Measurements from ENCODE around the gene KCTD19.
A peak's percentile ranks its signal among the peaks of the same experiment; 100 is the strongest.
"Not testable (repeated sequence)": the region's sequence is repeated elsewhere in the genome, so short reads cannot be mapped to it uniquely, and the experiment has no call there.

The KCTD19 gene

DNA sequence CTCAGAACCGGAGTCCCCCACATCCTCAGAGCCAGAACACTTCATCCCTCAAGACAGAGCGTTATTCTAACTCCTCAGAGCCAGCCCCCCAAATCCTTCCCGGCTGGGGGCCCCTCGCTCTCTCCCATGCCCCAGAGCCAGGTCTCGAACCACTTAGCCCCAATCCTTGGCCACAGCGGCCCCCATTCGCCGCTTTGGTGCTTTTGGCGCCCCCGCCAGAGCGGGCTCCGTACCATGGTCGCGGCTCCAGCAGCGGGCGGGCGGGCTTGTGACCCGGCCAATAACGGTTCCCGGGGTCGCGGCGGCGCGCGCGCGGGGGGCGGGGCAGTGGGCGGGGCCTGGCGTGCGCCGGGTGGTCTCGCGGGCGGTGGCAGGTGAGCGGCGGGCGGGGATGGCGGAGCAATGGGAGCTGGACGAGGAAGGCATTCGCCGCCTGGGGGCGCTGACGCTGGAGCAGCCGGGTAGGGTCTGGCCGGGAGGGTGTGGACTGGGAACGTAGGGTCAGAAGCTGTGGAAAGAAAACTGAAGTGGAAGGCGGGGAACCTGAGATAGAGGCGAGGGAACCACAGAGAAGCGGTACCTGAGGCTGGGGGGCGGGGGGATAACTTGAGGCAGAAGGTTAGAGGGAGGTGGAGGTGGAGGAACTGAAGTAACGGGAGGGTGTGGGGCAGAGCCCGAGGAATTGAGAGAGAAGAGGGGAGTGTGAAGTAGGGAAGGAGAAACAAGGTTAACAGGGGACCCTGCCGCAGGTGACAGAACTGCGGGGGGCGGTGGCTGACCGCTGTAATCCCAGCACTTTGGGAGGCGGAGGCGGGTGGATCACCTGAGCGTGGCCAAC is at the start of gene KCTD19, which contains the start of gene LRRC36:
KCTD19 (minus strand) TSS at position 270 of the 838 bp plus-strand sequence; CDS start at position 236, 34 bp downstream.
LRRC36 (plus strand) TSS at position 344 of the 838 bp plus-strand sequence; CDS start at position 392, 48 bp downstream.
- peak; percentile 14 for DNase-seq

DNA sequence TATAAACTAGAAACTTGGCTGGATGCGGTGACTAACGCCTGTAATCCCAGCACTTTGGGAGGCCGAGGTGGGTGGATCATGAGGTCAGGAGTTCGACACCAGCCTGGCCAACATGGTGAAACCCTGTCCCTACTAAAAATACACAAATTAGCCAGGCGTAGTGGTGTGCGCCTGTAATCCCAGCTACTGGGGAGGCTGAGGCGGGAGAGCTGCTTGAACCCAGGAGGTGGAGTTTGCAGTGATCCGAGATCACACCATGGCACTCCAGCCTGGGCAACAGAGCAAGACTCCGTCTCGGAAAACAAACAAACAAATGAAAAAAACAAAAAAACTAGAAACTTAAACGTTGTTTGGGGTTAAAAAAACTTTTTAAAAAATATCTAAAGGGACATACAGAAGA is 49.5 kb upstream of the KCTD19 start:
- DNase-seq, result not testable (repeated sequence)

DNA sequence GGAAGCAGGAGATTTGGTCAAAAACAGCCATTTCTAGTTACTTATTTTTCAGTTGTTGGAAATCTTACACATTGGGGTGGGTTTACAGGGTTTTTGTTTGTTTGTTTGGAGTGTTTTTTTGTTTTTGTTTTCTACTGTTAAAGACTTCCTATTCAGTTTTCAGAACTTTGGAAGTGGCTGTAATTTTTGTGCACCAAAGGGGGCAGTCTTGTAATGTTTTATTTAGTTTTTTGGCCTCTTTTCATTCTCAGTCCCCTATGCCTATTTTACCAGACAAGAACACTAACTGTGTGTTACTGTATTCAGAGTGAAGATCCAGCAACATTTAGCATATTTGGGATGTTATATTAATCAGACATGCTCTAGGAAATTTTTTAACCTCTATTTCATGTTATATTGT is 46.1 kb upstream of the KCTD19 start:
- no peak for DNase-seq

DNA sequence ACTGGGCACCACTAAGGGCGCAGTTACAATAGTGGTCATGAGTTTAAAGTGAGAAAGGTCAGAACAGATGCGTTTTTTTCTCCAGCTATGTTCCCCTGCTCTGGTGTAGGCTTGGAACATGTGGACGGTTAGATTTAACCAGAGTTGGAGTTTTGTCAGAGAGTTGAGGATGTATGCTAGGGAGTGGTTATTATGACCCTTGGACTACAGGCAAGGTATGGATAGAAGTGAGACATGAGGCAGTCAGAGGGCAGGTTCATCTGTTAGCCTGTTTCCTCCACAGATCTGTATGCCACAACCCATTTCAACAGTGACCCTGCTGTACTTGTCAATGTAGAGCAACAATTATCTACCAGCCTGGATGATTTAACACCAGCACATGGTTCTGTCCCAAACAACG is 44.1 kb upstream of the KCTD19 start:
- DNase-seq, result no peak

DNA sequence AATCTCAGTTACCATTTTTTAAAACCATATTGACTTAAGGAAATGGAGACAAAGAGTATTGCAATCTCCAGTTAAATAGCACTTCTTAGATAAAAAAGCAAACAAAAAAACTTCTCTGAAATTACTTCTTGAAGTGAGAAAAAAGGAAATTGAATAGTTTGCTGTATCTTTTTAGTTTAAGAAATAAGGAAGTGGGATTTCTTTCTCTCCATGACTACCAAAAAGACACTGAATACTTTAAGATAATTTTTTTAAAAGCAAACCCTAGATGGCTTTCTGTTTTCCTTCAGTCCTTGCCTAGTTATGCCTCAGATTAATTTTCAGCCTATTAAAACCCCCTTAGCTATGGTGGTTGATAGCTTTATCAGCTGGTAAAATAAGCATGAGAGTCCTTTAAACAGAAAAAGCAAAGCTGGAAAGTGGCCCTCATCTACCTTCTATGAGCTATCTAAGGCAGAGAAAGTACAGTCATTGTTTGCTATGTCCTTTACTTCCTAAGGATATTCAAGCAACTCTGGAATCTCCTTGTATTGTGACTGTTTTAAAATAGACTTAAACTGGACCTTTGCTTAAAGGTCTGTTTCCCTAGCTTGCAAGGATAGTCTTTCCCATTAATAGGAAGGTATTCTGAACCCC is 38.2 kb upstream of the KCTD19 start:
- DNase-seq, result no peak

DNA sequence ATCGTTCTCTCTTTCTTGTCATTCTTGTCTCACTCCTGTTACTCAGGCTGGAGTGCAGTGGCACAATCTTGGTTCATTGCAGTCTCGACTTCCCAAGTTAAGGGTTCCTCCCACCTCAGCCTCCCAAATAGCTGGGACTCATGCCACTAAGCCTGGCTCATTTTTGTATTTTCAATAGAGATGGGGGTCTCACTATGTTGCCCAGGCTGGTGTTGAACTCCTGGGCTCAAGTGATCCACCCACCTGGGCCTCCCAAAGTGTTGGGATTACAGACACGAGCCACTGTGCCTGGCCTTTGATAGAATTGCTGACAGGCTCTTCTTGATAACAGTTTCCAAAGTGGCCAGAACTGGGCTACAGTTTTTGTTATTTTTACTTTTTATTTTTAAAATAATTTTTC is 34.5 kb upstream of the KCTD19 start:
- no peak for DNase-seq

DNA sequence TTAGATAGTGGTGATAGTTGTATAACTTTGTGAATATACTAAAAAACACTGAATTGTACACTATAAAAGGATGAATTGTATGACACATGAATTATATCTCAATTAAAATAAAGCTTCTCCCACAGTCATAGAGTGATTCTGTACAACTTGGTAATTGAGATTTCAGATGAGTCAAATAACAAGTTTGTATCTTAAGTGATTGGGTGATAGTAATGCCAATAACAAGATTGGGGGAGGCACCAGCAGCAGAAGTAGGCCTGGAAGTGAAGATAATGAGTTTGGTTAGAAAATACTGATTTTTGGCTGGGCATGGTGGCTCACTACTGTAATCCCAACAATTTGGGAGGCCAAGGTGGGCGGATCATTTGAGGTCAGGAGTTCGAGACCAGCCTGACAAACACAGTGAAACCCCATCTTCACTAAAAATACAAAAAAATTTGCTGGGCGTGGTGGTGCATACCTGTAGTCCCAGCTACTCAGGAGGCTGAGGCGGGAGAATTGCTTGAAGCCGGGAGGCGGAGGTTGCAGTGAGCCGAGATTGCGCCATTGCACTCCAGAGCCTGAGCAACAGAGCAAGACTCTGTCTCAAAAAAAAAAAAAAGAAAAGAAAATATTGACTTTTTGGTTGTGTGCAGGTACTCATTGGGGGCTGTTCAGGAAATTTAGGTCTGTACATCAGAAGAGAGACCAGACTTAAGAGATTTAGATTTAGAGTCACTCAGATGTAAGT is 33.2 kb upstream of the KCTD19 start:
- not testable (repeated sequence) for DNase-seq

DNA sequence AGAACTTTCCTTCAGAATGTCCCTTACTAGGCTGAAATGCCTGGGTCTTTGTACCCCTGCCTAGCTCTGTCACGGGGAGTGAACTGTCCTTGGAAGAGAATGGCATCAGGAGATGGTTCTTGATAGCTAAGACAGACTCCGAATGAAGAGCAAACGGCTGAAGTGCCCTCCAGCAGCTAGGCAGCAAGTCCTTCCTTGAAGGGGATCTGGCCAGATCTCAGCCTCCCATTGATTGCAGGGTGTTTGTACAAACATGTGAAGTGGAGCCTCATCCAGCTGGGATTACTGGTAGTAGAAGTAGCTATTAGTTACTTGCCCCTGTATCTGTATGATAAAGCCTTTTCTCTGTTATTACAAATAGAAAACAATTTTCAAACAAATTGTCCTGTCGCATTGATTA is 31.0 kb upstream of the KCTD19 start:
- no peak for DNase-seq

DNA sequence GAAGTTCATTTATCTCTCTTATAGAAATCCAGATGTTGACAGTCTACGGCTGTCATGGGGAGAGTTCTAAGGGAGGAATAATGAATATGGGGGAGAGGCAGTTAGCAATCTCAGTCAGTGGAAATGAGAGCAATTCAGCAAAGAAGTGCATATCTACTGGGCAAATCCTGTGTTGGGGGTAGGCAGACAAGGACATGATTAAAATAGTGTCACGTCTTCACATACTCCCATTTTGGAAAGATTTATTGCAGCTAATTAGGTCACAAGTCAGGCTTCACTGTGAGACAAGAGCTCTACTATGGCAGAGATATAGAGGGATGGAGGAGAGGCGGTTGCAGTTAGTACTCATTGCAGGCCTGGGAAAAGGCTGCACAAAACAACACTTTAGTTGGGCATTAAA is 29.9 kb upstream of the KCTD19 start:
- no peak for DNase-seq

DNA sequence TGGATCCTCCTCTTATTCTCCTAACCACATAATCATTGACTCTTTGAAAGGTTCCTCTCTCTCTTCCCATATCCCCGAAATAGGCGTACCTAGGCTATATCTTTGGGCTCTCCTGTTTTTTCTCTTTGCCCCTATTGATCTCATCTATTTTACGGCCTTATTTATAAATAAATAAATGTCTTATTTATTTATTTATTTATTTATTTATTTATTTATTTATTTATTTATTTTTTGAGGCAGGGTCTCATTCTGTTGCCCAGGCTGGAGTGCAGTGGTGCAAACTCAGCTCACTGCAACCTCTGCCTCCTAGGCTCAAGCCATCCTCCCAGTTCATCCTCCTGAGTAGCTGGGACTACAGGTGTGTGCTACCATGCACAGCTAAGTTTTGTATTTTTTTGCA is 25.9 kb upstream of the KCTD19 start:
- not testable (repeated sequence) for DNase-seq

DNA sequence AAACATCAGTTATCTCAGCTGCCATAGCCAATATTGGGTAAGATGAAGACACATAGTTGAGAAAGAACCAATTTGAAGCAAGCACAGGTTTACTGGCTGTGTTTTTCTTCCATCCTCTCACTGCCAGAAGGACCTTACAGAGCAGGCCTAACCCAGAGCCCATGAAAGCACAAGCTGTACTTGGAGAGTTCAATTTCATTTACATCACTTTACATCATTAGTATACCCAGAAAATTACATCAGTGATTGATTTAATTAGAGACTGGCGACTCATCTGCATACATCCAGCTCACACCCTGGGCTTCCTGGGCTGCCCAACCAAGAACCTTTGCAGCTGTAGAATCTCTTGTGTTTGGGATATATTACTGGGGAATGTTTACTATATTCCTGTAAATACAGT is 23.8 kb upstream of the KCTD19 start:
- no peak for DNase-seq

DNA sequence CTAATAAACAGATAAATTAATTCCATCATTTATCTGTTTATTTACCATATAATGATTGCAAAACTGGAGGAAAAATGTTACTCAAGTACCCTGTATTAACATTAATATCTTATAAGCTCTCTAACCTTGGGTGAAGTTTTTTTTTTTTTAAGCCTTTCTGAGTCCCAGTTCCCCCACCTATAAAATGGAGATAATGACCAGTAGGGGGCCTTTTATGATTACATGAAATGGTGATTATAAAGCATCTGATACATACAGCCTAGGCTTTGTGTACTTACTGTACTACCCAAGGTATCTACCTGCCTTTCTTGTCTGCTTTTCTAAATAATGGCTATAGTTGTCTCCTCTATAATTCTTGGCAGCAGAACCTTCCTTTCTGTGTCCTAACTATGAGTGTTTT is 22.6 kb upstream of the KCTD19 start:
- no peak for DNase-seq

DNA sequence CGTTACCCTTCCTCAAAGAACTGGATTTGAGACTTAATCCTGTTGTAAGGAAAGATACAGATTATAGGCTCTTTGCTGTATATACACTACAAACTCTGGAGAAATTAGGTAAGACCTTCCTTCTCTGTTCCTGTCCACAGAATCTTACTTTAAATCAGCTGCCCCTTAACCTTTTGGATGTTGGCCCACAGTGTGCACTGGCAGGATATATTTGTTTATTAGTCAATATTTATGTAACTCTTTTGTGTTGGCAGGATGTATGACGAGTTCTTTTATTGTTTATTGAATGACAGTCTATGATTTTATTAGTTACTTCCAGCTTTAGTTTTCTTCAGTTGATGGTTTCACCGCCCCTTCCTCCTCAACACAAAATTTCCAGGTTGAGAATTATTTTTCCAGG is 19.8 kb upstream of the KCTD19 start:
- DNase-seq, result no peak

DNA sequence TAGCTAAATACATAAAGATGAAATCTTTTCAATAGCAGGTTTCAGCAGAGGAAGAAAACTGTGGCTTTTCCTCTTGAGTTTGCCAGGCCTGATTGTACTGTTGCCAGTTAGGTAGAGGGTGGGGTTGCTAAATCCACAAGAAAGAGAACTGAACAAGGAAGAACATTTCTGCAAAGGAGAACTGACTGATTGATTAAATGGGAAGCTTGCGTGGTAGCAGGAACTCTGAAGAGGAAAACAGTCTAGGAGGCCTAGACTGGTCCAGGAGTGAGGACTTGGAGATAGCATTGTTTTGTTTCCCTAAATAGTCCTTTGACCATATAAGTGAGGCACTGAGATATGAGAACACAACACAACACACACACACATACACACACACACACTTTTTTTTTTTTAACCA is 18.9 kb upstream of the KCTD19 start:
- no peak for DNase-seq

DNA sequence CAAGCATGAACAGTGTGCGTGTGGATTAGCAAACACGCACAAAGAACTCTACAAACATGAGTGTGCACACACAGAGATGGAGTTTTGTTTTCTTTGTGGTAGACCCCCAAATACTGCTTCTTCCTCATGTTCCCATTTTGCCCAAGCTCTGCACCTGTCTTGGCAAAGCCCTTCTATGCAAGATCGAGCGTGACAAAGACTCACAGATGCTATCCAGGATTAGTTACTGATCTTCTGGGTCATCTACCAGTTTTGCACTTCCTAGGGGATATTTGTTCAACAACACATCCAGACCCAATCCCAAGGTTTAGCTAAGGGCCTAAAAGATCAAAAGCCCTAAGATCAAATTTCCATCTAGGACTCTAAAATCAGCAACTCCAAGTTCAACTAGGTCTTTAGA is 16.1 kb upstream of the KCTD19 start:
- no peak for DNase-seq

DNA sequence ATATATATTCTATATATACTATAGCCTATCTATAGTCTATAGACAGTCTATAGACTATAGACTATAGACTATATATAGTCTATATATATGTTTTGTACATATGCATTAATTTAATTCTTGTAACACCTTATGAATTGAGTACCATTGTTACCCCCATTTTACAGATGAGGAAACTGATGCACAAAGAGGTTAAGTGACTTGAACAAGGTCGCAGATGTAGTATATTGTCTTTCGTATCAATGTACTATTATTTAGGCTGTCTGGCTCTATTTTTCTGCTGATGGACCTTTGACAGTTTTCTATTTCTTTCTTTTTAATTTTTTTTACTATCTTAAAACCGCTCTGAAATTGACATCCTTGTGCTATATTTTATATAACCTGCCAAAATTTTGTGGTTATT is 14.7 kb upstream of the KCTD19 start:
- no peak for DNase-seq

DNA sequence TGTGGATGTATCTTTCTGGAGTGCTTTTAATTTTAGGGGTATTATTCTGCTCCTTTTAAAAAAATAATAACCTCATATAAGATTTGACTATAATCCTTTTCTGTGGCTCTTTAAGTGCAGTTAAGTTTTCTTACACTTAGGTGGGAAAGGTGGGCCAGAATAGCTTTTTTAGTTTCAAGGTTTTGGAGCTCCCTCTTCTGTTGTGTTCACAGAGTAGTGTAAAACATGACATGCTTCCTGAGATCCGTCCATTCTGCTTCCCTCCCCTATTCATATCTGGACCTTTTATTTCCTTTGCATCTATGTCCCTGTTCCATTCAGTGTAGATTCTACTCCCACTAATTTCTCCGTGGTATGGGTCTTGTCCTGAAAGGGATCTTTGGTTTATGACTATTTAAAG is 12.9 kb upstream of the KCTD19 start:
- no peak for DNase-seq

DNA sequence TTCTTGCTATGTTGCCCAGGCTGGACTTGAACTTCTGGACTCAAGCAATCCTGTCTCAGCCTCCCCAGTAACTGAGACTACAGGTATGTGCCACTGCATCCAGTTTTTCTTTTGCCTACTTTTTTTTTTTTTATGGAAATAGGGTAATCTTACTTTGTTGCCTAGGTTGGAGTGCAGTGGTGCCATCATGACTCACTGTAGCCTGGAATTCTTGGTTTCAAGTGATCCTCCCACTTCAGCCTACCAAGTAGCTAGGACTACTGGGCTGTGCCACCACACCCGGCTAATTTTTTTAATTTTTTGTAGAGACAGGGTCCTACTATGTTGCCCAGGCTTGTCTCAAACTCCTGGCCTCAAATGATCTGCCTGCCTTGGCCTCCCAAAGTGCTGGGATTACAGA is 10.1 kb upstream of the KCTD19 start:
- no peak for DNase-seq

DNA sequence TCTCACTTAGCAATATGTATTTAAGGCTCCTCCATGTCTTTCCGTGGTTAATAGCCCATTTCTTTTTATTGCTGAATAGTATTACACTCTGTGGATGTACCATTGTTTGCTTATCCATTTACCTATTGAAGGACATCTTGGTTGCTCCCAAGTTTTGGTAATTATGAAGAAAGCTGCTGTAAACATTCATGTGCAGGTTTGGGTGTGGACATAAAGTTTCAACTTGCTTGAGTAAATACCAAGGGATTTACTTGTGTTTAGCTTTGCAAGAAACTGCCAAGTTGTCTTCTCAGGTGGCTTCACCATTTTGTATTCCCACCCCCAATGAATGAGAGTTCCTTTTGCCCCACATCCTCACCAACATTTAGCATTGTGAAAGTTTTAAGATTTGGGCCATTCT is 9.6 kb upstream of the KCTD19 start:
- DNase-seq, result no peak

DNA sequence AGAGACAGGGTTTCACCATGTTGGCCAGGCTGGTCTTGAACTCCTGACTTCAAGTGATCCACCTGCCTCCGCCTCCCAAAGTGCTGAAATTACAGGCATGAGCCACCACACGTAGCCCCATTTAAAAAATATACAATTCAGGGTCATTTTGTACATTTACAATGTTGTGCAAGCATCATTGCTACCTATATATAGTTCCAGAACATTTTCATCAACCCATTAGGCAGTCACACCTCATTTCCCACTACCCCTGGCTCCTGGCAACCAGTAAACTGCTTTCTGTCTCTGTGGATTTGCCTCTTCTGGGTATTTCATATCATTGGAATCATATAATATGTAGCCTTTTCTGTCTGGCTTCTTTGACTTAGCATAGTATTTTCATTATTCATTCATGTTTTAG is 6.8 kb upstream of the KCTD19 start:
- no peak for DNase-seq

DNA sequence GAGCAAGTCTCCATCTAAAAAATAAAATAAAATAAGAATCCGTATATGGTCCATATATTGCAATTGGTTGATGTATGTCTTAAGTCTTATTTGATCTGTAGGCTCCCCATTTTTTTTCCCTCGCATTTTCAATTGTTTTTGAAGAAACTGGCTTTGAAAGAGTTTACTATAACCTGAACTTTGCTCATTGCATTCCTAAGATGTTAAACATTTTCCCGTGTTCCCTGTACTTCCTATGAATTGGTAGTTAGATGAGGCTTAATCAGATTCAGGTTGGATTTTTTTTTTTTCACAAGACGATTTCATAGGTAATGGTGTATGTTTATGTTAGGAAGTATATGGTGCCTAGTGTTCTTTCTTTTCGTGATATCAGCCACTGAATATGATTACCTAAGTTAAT is 3.4 kb upstream of the KCTD19 start:
- DNase-seq, result no peak

DNA sequence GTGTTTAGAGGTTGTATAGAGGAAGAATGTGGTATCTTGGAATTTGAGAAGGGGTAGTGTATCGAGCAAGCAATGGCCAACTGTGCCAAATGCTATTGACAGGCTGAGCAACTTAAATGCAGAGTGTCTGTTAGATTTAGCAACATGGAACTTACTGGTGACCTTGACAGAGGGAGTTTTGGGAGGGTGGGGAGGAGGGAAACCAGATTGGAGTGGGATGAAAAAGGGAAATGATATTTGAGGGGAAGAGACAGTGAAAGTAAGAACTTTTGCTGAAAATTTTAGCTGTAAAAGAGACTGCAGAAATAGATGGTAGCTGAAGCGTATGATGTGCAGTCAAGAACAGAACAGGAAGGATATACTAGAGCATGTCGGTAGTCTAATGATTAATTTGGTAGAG is 1.2 kb upstream of the KCTD19 start:
- no peak for DNase-seq

DNA sequence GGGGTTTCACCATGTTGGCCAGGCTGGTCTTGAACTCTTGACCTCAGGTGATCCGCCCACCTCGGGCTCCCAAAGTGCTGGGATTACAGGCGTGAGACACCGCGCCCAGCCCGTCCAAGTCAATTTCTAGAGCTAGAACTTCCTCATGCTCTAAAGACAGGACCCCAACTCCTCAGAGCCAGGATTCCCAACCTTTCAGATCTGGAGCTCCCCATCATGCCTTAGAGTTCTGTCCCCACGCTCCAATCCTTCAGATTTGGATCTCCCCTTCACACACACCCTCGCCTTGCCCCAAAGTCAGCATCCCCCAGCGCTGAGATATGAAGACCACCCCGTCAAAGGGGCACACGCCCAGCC is 448 bp downstream of the KCTD19 start:
- no peak for DNase-seq

DNA sequence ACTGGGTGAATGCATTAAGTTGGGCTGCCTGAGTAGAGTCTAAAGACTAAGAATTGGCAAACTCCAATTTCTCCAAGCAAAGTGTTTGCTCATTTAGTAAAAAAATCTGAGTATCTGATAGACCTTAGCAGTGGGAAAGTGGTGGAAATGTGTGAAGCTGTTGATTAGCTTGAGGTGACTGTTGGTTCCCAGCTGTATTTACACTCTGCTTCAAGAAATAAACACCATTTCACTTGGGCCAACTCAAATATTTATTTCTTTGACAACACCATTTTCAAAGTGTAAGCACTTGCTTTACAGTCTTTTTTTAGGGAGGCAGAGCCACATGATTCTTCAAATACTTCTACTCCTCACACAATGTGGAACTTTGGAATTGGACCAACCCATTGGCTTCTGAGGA is 8.7 kb downstream of the KCTD19 start:
- no peak for DNase-seq

Measured in stimulated activated naive CD4-positive, alpha-beta T cell treated with Interleukin-2 at 50 U/mL for 16 hours (primary cell).